NCI-H748 treated with DMSO at 0.1 percent for 48 hours (cell line): ENCODE results near the gene NR1I3.

Source experiments
- DNase-seq: peaks from one replicate; lab custom pipeline; 2025; lab: John Stamatoyannopoulos, UW

The NR1I3 gene

GRCh38 chr1:161195171-161195570, 42.8 kb downstream of the NR1I3 start:
- no peak for DNase-seq

- no peak for DNase-seq
Observed at GRCh38 chr1:161193561-161194235, 44.3 kb downstream of the NR1I3 start.

- peak; percentile 39 for DNase-seq
Observed at GRCh38 chr1:161192476-161193465, 45.2 kb downstream of the NR1I3 start.

- no peak for DNase-seq
Observed at GRCh38 chr1:161191971-161192370, 46.0 kb downstream of the NR1I3 start.

GRCh38 chr1:161190962-161191521, 47.0 kb downstream of the NR1I3 start:
- no peak for DNase-seq

- no peak for DNase-seq
Observed at GRCh38 chr1:161189036-161189435, 49.0 kb downstream of the NR1I3 start.

GRCh38 chr1:161188381-161188780, 49.6 kb downstream of the NR1I3 start:
- no peak for DNase-seq

GRCh38 chr1:161187311-161187710, 50.7 kb downstream of the NR1I3 start:
- no peak for DNase-seq

GRCh38 chr1:161185732-161186311, 52.2 kb downstream of the NR1I3 start:
- DNase-seq: no peak

GRCh38 chr1:161185282-161185682, 52.7 kb downstream of the NR1I3 start:
- no peak for DNase-seq

- no peak for DNase-seq
Observed at GRCh38 chr1:161182214-161182613, 55.8 kb downstream of the NR1I3 start.

- no peak for DNase-seq
Observed at GRCh38 chr1:161180639-161181038, 57.4 kb downstream of the NR1I3 start.

GRCh38 chr1:161179698-161180097, 58.3 kb downstream of the NR1I3 start:
- DNase-seq: no peak
